Measurements from ENCODE around the gene PGLYRP1. TPM values are rescaled to one million over a fixed set of nuclear protein-coding genes. Genes with fewer than 3 reads are reported as not detected.
A peak's percentile ranks its signal among the peaks of the same experiment; 100 is the strongest.

The PGLYRP1 gene
- total RNA-seq, 1 experiment from 2014 or later: not detected

DNA sequence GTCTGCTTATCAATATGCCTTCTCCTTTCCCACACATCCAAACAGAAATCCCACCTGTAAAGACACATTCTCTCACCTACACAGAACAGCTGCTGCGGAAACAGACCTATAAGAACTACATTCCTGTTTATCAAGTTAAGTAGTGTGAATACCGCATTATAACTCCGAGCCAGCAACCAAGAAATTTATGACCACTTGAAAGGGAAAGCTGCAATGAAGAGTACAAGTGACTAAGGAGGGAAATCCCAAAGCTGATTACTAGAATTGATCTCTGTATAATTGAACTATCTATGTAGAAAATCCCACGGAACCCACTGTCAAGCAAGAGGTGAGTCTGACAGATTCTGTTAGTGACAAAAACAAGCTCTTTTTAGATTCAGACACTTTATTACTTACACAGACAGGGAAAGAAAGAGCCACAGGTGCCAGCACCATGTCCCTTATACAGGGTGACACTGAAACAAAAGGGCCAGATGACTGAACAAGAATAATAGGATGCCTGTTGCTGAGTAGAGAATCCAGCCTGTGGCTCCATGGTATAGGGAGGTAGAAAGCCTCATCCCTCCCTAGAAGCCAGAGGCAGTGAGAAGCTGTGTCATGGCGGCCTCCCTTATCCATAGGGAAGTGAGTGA is 19.5 kb upstream of the PGLYRP1 start (continued):
- TF ChIP-seq CBX3 (IDR thresholded peaks at IDR 0.05; ENCODE audit: low read depth) (no peak), SP1 (IDR thresholded peaks at IDR 0.05; ENCODE audit: low read depth) (no peak), FOSL1 (IDR thresholded peaks at IDR 0.05; ENCODE audit: low read depth) (no peak), EGR1 (IDR thresholded peaks at IDR 0.05; ENCODE audit: low read depth) (no peak), EZH2 (IDR thresholded peaks at IDR 0.05) (no peak), RAD21 (IDR thresholded peaks at IDR 0.05; ENCODE audit: low read depth) (no peak), SRF (IDR thresholded peaks at IDR 0.05; ENCODE audit: low read depth) (no peak), ZNF274 (IDR thresholded peaks at IDR 0.05; ENCODE audit: low read depth, low read length) (no peak), EZH2phosphoT487 (IDR thresholded peaks at IDR 0.05; ENCODE audit: borderline replicate concordance) (no peak), ELF1 (IDR thresholded peaks at IDR 0.05; ENCODE audit: borderline replicate concordance, low read depth) (no peak)

DNA sequence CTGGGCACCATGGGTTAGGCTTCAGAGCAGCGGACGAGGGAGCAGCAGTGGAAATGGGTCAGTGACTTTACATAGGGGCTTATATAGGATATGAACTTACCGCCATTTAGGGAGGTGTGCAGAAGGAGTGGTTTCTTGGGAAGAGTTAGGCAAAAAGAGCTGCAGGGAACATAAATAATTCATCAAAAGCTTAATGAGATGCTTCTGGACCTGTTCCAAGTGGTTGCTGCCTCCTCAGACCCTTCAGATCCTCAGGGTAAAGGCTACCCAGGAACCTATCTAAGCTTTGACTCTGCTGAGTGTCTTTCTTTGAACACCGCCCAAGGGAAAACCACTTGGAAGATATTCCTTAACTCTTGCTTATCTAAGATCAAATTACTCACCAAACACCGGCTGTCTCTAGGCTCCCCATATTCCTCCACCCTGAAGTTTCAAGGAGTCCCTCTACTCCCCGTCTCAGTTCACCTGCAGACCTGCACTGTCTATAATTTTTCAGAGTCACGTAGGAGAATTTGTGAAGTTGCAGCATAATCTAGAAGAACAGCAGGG is 18.2 kb upstream of the PGLYRP1 start, which contains the start of gene IGFL4:
IGFL4 (minus strand) TSS at position 51 of the 549 bp plus-strand sequence; CDS start at position 11, 40 bp downstream.
- Histone ChIP-seq H3K27me3 (ENCODE audit: insufficient read depth, low read length) (peaks cover 26% of the 10 kb centered on the region; the same call in 1 of the 2 replicates), H3K36me3 (ENCODE audit: control insufficient read depth in 1 of 2, insufficient read depth in 2 of 2, low read length in 2 of 2) (no peaks in the 10 kb centered on the region), H4K20me1 (ENCODE audit: insufficient read depth) (no peaks in the 10 kb centered on the region), H3K4me1 (ENCODE audit: control insufficient read depth in 1 of 2, insufficient read depth in 2 of 2, low read length in 2 of 2) (peaks cover 0 to 8% of the 10 kb centered on the region in 2 experiments; a peak in 2 of 4 replicates), H2AFZ (ENCODE audit: low read depth, low read length, poor library complexity, severe bottlenecking) (no peak within 1 kb of the TSS), H3K4me3 (replicated peaks in 1 of 2; ENCODE audit: low read depth in 1 of 2, low read length in 2 of 2) (no peak within 1 kb of the TSS), H3K9ac (ENCODE audit: low read length) (no peak within 1 kb of the TSS), H3K9me2 (ENCODE audit: insufficient read depth) (no peaks in the 10 kb centered on the region), H3K4me2 (ENCODE audit: low read length) (no peak within 1 kb of the TSS), H3K9me3 (ENCODE audit: control insufficient read depth in 1 of 2, insufficient read depth in 1 of 2, low read depth in 1 of 2, low read length in 2 of 2) (peaks cover 0 to 4% of the 10 kb centered on the region in 2 experiments; a peak in 1 of 4 replicates), H3K27ac (ENCODE audit: low read depth, low read length) (no peak within 1 kb of the TSS), H3K79me2 (ENCODE audit: insufficient read depth, low read length) (no peaks in the 10 kb centered on the region)
- ChIA-PET POLR2A (no interaction called here), CTCF (interaction anchor here (0.5 to 0.8 kb wide), 4 partner anchors 36 to 502 kb away, joined by 3 to 5 read pairs (median 3); no protein-coding TSS in a partner anchor), RAD21 (ENCODE audit: low non-redundant PET in 1 of 2, low total read pairs in 2 of 2, uncharacterized antibody in 2 of 2, unreplicated experiment in 2 of 2) (no interaction called here)
- ATAC-seq: peak; percentile 58; the same call in 1 of the 2 replicates
- no TSS peak for BruUV-seq (replicated peaks)
- intact Hi-C loops (cut with micrococcal nuclease): no loop called here
- no peak for DNase-seq (ENCODE audit: low read depth, low spot score)
- TF ChIP-seq SIN3A (IDR thresholded peaks at IDR 0.05; ENCODE audit: low read depth) (no peak), JUND (IDR thresholded peaks at IDR 0.05) (0 out of 2 replicates have a peak, but pooled peaks have one; percentile 34), CBX3 (IDR thresholded peaks at IDR 0.05; ENCODE audit: low read depth) (no peak), SP1 (IDR thresholded peaks at IDR 0.05; ENCODE audit: low read depth) (0 out of 2 replicates have a peak, but pooled peaks have one; percentile 21), ZNF274 (IDR thresholded peaks at IDR 0.05; ENCODE audit: low read depth, low read length) (no peak)

Data from HCT116 (cell line).